ENCODE measurements around the gene TARP.

TARP gene

GRCh38 chr7:38215735-38216670, 57.4 kb downstream of the TARP start:
- Histone ChIP-seq H3F3A (ENCODE audit: insufficient read depth, low read length, poor library complexity, severe bottlenecking) (no peaks in the 10 kb centered on the region), H3K9me2 (ENCODE audit: insufficient read depth, low read length) (no peaks in the 10 kb centered on the region), H3K79me2 (replicated peaks; ENCODE audit: insufficient read depth, low read length) (peaks cover 5% of the 10 kb centered on the region), H3K27ac (ENCODE audit: low read length) (no peak overlapping the region), H3K9me3 (ENCODE audit: low read length) (no peaks in the 10 kb centered on the region), H3K36me3 (ENCODE audit: insufficient read depth, low read length) (peaks cover 21% of the 10 kb centered on the region), H2AFZ (ENCODE audit: low read depth, low read length) (no peak overlapping the region), H3K27me3 (ENCODE audit: insufficient read depth, low read depth, low read length) (no peaks in the 10 kb centered on the region), H3K4me2 (ENCODE audit: low read length) (no peak overlapping the region), H3K4me3 (ENCODE audit: low read length) (no peak overlapping the region), H4K20me1 (ENCODE audit: insufficient read depth) (no peaks in the 10 kb centered on the region), H3K9ac (ENCODE audit: low read length) (no peak overlapping the region)
- TF ChIP-seq CTCF (IDR thresholded peaks at IDR 0.05; ENCODE audit: poor library complexity, severe bottlenecking) (peak; percentile 68), RAD21 (conservative IDR thresholded peaks at IDR 0.05) (peak; percentile 64), MXI1 (conservative IDR thresholded peaks at IDR 0.05; ENCODE audit: poor library complexity, severe bottlenecking) (no peak), SMC3 (conservative IDR thresholded peaks at IDR 0.05; ENCODE audit: poor library complexity) (peak; percentile 59)

GRCh38 chr7:38215115-38215514, 58.3 kb downstream of the TARP start:
- H3K27ac ChIP-seq (ENCODE audit: low read length) = no peak overlapping the region
- peaks cover 5% of the 10 kb centered on the region for H3K79me2 ChIP-seq (replicated peaks; ENCODE audit: insufficient read depth, low read length)
- H2AFZ ChIP-seq (ENCODE audit: low read depth, low read length) = no peak overlapping the region
- no peak for TF ChIP-seq SMC3 (conservative IDR thresholded peaks at IDR 0.05; ENCODE audit: poor library complexity)
- TF ChIP-seq EZH2 (IDR thresholded peaks at IDR 0.05; ENCODE audit: borderline replicate concordance, insufficient read depth, low read length, poor library complexity, severe bottlenecking) = no peak
- no peak for TF ChIP-seq EP300 (conservative IDR thresholded peaks at IDR 0.05; ENCODE audit: poor library complexity, severe bottlenecking)
- TF ChIP-seq REST (IDR thresholded peaks at IDR 0.05; ENCODE audit: borderline replicate concordance) = no peak
- no peak for TF ChIP-seq MXI1 (conservative IDR thresholded peaks at IDR 0.05; ENCODE audit: poor library complexity, severe bottlenecking)
- no peak for TF ChIP-seq POLR2AphosphoS5 (IDR thresholded peaks at IDR 0.05)
- TF ChIP-seq TAF1 (IDR thresholded peaks at IDR 0.05; ENCODE audit: low read depth) = no peak
- no peak for TF ChIP-seq RAD21 (conservative IDR thresholded peaks at IDR 0.05)
- H3K27me3 ChIP-seq (ENCODE audit: insufficient read depth, low read depth, low read length) = no peaks in the 10 kb centered on the region
- H3K4me3 ChIP-seq (ENCODE audit: low read length) = no peak overlapping the region
- H4K20me1 ChIP-seq (ENCODE audit: insufficient read depth) = no peaks in the 10 kb centered on the region
- no peak overlapping the region for H3K4me2 ChIP-seq (ENCODE audit: low read length)
- peaks cover 18% of the 10 kb centered on the region for H3K36me3 ChIP-seq (ENCODE audit: insufficient read depth, low read length)
- H3F3A ChIP-seq (ENCODE audit: insufficient read depth, low read length, poor library complexity, severe bottlenecking) = no peaks in the 10 kb centered on the region
- H3K9me3 ChIP-seq (ENCODE audit: low read length) = no peaks in the 10 kb centered on the region
- H3K9me2 ChIP-seq (ENCODE audit: insufficient read depth, low read length) = no peaks in the 10 kb centered on the region
- no peak overlapping the region for H3K9ac ChIP-seq (ENCODE audit: low read length)

Data from neural cell (in vitro differentiated cells).